SH-SY5Y (cell line): ENCODE data around the gene HABP2.

Source experiments
- GATA2 ChIP-seq: IDR thresholded peaks from 2 replicates; pipeline ENCODE4 v1.6.1; 2011; ENCODE audit warnings: mild to moderate bottlenecking, low read depth, low read length
- GATA3 ChIP-seq: IDR thresholded peaks from 2 replicates; pipeline ENCODE4 v1.6.1; 2011; ENCODE audit warnings: low read depth, mild to moderate bottlenecking, low read length, moderate library complexity

HABP2 gene

DNA sequence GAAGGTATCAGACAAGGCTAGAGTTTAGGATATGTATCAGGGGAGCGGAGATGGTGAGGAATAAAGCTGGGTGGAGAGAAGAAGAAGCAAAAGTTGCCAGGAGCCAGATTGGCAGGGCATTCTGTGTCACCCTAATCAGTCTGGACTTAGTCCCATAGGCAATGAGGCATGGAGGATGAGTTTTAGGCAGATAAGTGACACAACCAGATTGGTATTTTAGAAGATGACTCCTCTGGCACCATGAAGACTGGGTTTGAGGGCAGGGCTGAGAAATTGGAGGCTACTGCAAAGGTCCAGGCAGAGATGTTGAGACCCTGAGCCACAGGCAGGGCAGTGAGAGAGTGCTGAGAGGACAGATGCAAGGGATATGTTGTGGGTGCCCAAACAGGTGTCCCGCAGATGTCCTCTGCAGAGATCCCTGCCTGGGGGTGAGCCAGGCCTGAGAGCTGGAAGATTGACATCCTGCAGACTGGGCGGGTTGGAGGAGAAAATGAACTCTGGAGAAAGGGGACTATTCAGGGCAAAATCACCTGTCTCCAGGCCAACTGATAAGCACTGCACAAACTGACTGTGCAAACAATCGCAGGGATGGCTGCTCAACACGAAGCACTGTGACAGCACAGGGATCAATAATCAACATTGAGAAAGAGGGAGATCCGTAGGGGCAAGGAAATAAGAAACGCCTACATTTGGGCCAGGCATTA, 11.9 kb upstream of the HABP2 start:
- no peak for TF ChIP-seq GATA2
- no peak for TF ChIP-seq GATA3

DNA sequence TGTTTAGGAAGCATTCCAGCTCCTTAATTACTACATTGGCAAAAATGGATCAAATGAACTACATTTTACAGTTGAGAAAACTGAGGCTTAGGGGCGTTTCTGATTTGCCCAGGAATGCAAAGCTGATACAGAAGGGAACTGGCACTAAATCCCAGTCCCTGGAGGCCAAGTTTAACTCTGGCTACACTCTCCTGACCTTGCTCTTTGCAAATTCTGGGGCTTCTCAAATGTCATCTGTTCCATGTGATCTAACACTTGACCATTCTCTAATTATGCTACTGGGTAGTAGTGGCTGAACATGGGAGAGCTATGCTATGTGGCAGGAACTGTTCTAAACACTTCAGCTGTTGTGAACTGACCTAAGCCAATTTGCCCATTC, 11.3 kb upstream of the HABP2 start:
- TF ChIP-seq GATA2 = no peak
- no peak for TF ChIP-seq GATA3

DNA sequence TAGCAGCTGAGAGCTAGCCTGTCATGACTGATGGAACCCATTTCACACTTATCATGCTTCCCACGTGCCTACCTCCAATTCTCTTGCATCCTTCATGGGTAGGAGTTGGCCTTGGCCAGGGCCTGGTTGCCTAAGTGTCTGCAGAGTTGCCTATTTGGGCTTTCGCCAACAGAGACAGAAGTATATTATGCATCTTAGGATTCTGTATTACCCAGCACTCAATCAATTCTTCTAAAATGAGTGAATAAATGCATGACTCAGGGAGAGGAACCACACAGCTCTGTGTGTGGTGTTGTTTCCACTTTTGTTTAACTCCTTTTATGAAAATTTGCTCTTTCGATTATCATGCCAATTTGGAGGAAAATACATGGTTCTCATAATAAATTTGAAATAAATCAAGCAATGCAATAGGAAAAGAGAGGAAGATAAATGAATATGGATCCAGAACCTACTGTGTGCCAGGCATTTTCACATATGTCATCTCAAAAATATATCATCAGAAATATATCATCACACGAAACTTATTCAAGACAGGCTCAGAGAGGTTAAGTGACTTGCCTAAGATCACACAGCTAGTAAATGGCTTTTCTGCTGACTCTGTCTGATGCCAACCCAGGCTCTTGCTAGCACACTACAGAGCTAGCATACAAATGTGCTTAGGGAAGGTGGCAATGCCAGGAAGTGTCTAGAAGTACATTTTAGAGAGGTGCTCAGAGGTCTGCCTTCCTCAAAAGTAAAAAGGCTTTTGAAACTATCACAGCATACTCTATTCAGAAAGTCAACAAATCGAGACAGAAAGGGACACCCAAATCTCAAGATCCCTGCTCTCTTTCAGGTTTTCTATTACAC, 9.5 kb upstream of the HABP2 start:
- TF ChIP-seq GATA2 (no peak), GATA3 (no peak)

DNA sequence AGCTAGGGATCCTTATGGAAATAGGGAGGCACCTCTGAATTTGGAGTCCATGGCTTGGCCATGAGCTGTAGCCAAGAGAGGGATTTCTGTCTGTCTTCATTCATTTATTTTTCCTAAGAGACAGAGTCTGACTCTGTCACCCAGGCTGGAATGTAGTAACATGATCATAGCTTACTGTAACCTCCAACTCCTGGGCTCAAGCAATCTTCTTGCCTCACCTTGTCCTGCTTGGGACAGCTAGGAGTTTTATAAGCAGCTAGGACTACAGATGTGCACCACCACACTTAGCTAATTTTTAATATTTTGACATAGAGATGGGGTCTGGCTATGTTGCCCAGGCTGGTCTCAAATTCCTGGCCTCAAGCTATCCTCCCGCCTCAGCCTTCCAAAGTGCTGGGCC, 8.5 kb upstream of the HABP2 start:
- TF ChIP-seq GATA2 (no peak), GATA3 (no peak)

DNA sequence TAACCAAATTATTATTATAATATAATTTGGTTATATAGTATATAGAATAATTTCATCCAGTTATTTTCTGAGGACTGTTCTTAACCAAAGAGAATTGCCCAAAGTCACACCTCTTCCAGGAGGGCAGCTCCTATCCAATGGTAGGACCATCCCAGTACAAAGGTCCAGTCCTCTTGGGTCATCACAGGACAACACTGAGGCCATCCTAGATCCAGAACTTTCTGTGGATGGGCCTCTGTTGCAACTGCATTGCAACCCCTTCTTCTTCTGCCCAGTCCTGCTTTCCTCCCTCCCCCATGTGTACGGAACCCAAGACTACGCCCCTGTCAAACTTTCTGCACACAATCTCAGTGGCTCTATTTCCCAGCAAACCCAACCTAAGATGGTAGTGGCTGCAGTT, 5.4 kb upstream of the HABP2 start:
- TF ChIP-seq GATA3 (no peak), GATA2 (no peak)

DNA sequence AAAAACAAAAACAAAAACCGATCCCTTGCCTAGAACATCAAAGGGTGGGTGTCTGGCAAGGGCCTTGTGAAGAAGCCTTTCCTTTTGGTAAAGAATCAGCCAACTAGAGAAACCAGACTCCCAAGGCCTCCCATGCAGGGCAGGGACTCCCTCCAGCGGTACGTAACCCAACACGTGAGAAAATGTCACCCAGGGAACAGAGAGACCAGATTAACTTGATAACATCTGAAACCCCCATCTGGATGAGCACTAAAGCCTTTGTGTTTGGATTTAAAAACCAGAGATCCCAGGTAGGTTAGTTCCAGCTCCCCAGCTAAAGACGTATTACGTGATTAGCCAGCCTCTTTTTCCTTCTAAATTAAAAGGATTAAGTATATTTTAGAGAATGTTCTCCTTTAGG, 3.0 kb upstream of the HABP2 start:
- TF ChIP-seq GATA2 (peak; percentile 68), GATA3 (peak; percentile 29; the same call in 1 of the 2 replicates)

DNA sequence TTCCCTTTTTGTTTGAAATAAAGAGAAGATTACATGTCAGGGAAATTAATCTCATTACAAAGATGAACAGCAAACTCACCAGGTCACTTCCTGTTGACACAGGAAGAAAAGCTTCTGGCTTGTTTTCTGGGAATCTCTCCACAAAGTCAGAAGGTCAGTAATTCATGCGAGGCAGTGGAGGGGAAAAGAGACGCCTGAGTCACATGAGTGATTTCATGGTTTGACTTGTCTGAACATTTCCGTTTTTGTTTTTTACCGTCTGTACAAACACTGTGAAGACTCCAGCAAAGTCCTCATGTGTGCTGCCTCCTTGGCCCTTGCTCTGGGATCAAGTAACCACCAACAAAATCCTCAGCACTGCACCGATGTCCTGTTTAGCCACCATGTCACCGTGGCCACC, 2.5 kb upstream of the HABP2 start:
- TF ChIP-seq GATA2 (no peak), GATA3 (no peak)

GRCh38 chr10:113552014-113552413, 839 bp upstream of the HABP2 start:
- TF ChIP-seq GATA3 (no peak), GATA2 (no peak)

DNA sequence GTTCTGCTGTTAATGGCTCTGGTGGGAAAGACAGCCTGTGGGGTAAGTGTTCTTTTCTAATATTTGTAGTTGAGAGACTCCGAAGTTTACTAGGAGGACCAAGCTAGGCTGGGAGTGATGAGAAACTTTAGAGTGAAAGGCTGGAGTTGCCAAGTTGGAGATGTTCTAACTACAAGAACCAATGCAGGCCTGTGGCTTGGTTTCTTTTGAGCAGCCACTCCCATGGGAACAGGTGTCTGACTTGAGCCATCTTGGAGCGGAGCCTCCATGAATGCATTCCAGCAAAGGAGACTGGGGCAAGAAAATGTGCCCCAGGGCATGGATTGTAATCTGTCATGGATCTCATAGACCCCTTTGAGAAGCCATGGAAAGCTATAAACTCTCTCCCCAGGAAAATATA, 296 bp downstream of the HABP2 start:
- TF ChIP-seq GATA3 = no peak
- TF ChIP-seq GATA2 = no peak

DNA sequence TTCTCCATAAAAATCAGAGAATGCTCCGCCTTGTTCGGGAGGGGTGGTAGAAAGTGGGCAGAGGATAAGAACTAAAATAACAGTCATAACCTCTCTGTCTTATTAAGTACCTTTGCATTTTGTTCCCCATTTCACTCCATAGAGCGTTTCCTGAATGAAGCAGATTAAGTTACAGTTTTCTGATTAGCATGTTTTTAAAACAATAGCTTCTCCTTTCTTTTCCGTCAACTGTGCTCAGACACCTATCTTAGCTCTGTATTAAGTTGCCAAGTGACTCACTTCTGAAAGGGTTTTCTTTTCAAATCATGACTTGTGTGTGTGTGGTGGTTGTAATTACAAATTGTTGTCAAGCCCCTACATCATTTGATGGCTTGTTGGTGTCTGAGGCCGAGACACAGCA, 1.4 kb downstream of the HABP2 start:
- no peak for TF ChIP-seq GATA3
- no peak for TF ChIP-seq GATA2

- TF ChIP-seq GATA2 (no peak), GATA3 (no peak)
Observed at GRCh38 chr10:113555245-113555644, 2.4 kb downstream of the HABP2 start.

GRCh38 chr10:113555751-113556150, 2.9 kb downstream of the HABP2 start:
- TF ChIP-seq GATA3 = no peak
- no peak for TF ChIP-seq GATA2

GRCh38 chr10:113557424-113557862, 4.6 kb downstream of the HABP2 start:
- TF ChIP-seq GATA2 (no peak), GATA3 (no peak)

DNA sequence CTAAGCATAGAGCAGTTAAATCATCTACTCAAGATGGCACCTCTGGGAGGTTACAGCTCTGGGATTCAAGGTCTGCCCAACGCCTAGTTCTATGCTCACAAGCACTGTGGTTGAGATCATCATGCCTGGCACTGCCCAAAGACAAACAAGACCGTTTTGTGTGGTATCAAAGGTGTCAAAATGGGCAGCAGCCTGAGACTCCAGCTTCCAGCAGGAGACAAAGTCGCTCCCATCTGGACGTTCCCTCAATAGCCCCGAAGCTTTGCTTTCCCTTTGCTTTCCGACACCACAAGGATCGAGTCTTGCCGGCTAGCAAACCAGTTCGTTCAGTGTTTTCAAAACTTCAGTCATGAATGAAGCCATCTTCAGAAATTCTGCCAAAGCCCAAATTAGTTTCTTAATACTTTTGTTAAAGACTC, 5.1 kb downstream of the HABP2 start:
- no peak for TF ChIP-seq GATA3
- TF ChIP-seq GATA2 = no peak

- no peak for TF ChIP-seq GATA3
- no peak for TF ChIP-seq GATA2
Observed at GRCh38 chr10:113560071-113560470, 7.2 kb downstream of the HABP2 start.
